Stimulated activated CD8-positive, alpha-beta memory T cell treated with anti-CD3 and anti-CD28 coated beads, Interleukin-4, amount 100 ng/mL, for 4 hours (primary cell): ENCODE results near the gene TTBK2.

Source experiments
- DNase-seq, 2 donors: peaks; one replicate each; pipeline ENCODE4 v3.0.0-alpha.2; 2020; ENCODE audit warnings: low read depth in 2 of 2, low spot score in 1 of 2

The TTBK2 gene

DNA sequence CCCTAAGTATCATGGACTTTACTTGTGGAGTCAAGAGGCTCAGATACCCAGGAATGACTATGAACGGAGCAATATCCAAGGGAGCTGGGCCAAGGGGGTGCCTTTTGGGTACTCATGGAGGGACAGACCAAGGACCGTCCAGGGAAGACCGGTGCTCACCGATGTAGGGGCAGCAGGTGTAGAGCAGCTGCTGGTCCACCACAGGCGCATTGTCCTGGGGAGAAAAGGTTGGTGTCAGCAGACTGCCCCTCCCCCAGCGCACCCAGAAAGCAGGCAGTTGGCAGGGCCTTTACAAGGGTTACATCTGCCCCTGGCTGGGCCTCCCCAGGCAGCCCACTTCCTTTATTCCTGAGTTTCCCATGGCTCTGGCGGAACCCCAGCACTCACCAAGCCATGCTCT is 191.2 kb downstream of the TTBK2 start:
- no peak for DNase-seq

DNA sequence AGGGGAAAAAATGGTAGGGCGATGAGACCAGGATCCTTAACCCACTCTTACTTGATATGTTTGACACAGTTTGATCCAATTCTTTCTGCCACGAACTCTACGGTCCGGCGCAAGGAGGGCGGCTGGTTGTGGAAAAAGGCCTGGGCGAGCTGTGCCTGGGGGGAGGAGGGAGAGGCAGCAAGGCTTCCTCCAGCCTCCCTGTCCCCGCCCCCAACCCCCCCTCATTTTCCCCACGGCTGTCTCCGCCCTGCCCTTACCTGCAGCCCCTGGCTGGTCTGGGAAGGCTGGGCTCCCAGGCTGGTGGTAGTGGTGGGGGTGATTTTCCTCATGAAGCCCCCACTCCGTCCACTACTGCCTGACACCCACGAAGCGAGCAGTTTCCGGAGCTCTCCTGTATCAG is 191.6 kb downstream of the TTBK2 start:
- DNase-seq = no peak

DNA sequence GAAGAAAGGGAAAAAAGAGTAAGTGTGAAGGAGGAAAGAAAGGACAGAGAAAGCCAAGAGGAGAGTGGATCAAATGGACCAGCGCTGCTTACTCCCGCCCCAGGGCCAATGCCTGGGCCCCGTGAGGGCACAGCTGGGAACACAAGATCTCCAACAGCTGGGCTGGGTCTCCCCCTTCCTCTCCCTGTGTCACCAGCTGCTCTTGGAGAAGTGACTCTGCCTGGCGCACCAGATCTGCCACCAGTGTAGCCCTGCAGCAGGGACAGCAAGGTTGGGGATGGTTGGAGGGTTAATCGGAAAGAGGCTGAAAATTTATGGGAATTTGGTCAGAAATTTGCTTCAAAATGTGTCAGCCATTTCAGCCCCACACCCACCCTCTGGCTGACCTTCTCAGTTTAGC is 192.0 kb downstream of the TTBK2 start:
- DNase-seq = no peak

DNA sequence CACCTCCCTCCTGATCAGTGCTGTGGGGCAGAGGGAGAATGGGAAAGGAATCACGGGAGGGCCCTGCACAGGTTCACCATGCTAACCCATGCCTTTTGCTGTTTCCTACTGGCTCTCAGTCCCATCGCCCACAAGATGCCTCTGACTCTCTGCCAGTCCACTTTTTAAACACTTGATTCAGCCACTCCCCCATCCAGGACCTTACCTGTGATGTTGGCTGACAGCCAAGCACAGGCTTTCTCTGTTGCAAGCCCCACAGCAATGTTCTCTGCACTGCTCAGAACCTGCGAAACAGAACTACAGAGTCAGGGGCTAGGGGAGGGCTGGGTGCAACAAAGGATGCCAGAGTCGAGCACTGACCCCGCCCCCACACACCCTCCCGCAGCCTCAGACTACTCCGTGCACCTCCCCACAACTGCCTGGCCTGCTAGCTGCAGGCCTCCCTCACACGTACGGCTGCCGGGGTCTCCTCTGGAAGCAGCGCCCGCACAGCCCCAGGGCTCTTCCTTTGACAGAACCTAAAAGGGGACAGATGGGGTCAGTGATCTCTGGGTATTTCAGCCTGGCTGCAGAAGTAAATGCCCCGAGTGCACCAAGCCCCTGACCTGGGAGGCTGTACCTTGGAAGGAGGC is 192.7 kb downstream of the TTBK2 start:
- DNase-seq = no peak

DNA sequence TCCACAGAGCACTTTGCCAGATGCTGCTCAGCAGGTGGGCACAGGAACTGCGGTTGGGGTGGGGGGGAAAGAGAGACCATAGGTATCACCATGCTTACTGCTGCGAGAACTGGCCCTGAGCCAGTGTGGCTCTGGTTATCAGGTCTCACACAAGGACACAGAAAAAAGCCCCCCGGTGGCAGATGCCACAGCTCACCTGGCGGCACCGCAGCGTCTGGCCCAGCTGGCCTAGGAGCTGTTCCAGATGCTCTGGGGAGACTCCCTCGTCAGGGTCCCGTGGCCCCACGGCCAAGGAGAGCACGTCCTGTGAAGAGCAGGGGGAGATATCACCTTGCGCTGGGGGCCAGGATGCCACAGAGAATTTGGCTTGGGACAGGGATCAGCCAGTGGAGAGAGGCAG is 194.5 kb downstream of the TTBK2 start:
- DNase-seq = no peak

DNA sequence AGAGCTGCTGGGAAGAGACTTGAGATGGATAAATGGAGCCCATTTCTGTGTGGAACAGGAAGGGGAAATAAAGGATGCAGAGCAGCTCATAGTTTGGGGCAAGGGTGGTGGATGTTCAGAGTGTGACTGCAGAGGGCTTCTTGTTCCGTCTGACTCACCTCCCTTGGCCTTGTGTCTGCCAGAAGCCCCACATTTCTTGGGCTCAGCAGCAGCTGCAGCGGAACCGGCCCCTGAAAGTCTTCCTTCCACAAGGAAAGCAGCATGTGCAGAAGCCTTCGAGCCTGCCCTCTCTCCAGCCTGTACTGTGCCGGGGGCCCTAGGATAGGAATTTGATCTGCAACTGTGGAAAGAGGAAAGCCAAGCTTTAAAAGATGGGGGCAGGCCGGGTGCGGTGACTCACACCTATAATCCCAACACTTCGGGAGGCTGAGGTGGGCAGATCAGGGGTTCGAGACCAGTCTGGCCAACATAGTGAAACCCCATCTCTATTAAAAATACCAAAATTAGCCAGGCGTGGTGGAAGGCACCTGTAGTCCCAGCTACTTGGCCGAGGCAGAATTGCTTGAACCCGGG is 195.2 kb downstream of the TTBK2 start:
- no peak for DNase-seq

DNA sequence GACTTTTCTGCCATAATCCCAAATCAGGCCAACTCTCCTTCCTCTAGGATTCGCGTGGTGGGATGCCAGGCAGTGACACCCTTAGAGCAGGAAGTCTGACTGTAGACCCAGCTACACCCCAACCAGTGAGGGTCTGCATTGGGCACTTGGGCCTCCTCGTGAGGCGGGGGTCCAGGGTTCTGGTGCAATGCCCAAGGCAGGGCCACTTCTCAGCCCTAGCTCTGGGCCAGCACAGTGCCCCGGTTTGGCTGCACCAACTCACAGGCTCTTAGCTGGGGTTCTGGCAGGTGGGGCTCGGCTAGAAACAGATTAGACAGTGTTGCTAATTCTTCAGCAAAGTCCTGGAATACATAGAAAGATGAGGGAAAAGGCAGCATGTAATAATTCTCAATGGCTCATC is 196.3 kb downstream of the TTBK2 start:
- no peak for DNase-seq

DNA sequence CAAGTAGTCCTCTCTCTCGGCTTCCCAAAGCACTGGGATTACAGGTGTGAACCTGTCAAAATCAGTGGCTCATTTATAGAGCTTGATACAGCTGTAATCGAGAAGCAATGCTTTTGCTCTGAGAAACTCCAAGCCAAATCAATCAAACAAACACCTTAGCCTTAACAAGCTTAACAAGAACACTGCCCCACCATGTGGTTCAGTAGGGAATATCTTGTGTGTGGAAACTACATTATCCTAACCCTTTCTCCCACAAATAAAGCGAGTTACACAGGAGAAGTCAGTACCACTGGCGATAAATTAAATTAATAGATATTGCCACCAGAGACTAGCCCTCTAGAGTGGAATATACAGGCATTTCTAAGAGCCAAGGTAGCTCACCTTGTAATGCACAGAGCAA is 197.5 kb downstream of the TTBK2 start:
- no peak for DNase-seq

DNA sequence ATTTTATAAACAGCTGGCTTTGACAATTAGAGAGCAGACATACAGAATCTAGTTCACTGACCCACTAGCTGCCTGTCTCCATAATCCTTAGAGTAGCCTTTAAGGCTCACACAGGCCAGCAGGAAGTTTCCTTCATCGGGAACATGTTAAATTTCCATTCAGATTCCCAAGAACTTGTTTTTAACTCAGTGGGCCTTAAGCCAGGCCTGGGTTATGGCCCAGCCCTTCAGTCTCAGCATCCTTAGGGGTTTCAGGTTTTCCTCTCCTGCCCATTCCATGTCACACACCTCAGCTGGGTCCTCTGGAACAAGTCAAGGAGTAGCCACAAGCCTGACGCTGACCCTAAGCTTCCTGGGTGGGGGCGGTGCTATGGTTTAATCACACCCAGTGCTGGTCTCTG is 198.7 kb downstream of the TTBK2 start:
- DNase-seq = no peak

DNA sequence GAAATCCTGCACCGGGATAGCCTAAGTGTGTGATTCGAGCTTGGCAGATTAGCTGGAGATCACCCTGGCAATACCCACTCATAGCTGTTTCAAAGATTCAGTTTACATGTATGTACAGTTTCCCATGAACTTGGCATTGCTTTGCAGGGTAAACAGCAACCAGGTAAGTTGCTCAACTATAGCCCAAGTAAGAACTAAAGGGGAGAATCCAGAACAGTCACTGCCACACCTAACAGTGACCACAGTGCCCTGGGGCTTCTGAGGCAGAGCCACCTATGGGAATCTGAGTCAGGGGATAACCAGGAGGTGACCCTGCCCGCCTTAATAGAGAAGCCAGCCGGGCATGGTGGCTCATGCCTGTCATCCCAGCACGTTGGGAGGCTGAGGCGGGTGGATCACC is 199.6 kb downstream of the TTBK2 start:
- DNase-seq = no peak

DNA sequence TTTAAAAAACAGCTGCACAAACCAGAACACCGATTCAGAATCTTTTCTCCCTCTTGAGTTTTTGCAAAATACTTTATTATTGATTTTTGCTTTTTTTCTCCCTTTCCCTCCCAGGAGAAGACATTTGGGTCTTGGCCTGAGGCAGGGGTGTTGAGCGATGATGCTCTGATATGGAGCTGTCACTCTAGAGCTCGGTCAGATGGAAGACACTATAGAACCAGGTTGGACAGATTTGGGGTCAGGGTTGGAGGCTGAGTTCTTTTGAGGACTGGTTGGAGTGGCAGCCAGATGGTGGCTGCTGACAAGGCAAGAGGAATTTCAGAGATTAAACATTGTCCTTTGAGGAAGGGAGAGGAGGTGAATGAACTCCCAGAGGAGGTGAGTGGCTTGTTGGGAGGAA is 200.5 kb downstream of the TTBK2 start:
- no peak for DNase-seq

DNA sequence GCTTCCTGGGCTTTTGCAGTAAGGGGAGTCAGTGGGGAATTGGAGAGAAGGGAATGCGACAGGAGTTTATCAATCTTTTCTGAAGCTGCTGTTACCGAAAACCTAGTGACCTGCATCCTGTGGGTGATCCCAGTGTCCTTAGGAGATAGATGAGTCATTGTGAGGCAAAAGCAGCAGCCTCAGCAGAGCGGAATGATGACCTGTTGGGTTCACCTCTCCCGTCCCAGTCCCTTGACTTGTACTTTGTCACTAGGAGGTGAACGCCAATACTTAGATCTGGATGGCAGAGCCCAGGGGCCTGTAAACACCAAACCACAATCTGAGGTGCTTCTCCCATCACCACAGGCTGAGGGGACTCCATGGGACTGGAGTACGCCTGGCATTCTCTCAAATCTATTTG is 201.5 kb downstream of the TTBK2 start:
- DNase-seq = no peak

DNA sequence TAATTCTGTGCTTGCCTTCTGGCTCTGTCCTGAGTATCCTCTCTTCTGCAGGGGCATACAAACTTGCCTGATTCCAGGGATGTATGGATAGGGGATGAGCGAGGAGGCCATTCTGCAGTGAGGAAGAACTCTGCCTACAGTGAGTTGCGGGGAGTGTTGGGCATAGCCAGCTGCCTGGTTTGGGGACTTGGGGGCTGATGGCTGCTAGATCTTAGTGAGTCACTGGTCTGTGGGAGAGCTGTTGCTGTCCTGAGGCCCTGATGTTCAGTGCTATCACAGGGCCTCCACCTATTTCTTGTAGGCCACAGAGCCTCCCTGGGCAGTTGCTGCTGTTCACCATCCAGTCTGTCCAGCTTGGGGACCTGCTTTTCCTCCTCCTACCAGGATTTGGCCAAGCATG is 204.0 kb downstream of the TTBK2 start:
- no peak for DNase-seq

DNA sequence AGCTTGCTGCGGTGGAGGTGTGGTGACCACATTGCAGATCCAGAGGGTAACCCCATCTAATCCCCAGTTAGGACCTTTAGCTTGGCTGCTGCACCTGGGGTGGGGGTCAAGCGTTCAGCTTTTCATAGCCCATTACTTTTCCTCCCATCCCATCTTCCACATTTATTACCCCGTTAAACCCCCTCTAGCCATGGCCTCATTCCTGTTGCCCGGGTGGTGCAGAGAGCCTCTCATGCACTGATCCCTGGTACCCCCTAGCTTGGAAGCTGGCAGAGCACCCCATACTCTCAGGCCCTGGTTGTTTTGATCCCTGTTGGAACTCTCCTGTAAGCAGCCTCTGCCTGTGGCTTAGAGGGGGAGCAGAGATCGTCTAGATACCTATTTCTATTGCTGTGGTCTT is 204.5 kb downstream of the TTBK2 start:
- no peak for DNase-seq

DNA sequence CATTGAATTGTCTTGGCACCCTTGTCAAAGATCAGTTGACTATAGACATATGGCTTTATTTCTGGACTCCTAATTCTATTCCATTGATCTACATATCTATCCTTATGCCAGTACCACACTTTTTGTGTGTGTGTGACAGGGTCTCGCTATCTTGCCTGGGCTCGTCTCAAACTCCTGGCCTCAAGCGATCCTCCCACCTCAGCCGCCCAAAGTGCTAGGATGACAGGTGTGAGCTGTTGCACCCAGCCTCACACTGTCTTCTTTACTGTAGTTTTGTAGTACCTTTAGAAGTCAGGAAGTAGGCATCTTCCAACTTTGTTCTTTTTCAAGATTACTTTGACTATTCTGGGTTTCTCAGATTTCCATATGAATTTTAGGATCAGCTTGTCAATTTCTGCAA is 208.0 kb downstream of the TTBK2 start:
- no peak for DNase-seq

DNA sequence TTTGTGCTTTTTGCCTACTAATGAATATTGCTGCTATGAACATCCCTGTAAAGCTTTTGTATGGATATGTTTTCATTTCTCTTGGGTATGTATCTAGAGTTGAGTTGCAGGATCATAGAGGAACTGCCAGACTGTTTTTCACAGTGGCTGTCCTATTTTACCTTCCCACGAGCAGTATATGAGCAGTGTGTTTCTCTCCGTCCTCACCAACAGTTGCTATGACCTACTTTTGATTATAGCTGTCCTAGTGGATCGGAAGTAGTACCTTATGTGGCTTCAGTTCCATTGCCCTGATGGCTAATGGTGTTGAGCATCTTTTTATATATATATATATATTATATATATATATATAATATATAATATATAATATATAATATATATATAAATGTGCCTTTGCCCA is 208.8 kb downstream of the TTBK2 start:
- DNase-seq = no peak

DNA sequence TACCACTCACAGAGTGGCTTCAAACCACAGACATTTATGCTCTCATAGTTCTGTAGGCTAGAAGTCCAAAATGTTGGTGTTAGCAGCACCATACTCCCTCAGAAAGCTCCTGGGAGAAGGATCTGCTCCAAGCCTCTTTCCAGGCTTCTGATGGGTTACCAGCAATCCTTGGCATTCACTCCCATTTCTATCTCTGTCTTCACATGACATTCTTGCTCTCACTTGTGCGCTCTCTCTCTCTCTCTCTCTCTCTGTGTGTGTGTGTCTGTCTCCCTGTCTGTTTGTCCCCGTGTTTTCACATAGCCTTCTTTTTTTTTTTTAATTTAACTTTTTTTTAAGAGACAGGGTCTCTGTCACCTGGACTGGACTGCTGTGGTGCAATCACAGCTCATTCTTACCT is 209.9 kb downstream of the TTBK2 start:
- no peak for DNase-seq

DNA sequence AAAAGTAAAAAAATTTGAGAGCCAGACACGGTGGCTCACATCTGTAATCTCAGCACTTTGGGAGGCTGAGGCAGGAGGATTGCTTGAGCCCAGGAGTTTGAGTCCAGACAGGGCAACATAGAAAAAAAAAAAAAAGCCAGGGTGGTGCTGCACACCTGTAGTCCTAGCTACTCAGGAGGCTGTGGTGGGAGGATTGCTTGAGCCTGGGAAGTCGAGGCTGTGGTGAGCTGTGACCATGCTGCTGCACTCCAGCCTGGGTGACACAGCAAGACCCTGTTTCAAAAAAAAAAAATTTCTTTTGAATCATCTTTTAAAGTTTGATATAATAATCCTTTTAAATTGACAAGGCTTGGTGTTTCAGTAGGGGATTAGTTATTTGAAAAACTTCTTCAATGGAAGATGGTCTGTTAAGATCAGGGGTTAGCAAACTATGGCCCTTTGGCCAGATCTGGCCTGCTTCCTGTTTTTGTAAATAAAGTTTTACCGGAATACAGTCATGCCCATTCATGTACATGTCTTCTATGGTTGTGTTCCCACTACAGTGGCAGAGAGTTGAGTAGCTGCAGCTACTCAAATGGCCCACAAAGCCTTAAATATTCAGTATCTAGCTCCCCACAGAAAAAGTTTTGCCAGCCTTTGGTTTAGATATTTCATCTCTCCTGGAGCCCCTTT is 212.6 kb downstream of the TTBK2 start:
- no peak for DNase-seq

DNA sequence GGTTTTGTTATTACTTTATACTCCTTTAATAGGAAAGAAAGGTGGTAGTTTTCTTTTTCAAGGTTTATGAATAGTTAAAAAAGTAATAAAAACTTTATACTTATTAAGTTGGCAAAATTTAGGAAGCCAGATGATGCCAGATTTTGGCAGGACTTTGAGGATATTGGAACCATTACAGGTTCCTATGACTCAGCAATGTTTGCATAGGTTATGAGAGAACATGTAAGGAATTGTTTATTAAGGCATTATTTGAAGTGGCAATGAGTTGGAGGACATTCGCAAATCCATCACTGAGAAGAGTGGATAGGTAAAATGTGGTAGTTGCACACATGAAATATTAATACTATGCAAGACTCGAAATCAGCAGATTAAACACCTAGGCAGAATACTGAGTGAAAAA is 213.5 kb downstream of the TTBK2 start:
- DNase-seq = no peak

DNA sequence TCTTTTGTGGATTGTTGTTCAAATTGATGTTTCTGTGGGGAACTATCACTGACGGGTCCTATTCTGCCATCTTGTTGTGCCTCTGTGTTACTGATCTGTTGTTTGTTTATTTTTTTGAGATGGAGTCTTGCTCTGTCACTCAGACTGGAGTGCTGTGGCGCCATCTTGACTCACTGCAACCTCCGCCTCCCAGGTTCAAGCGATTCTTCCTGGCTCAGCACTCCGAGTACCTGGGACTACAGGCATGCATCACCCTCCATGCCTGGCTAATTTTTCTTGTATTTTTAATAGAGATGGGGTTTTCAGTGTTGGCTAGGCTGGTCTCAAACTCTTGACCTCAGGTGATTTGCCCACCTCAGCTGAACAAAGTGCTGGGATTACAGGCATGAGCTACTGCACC is 215.2 kb downstream of the TTBK2 start:
- DNase-seq = no peak

DNA sequence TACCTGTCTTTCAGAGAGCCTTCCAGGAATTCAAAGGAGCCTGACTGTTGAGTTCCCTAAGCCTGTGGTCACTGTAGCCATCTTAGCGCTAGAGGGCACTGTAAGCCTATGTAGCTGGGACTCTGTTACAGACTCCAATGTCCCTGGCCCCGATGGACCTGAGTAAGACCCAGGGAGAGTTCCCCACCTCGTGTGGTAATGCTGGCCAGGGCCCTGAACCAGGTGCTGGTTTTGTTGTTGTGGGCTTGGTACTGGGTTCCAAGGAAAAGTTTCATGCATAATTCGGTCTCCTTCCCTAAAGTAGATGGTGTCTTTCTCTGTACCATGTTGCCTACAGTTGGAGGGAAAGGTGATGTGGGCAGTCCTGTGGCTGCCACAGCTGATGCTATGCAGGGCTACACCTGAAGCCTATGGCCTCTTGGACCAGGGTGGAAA is 216.1 kb downstream of the TTBK2 start:
- peak in 1 of 2 donors; percentile 19 for DNase-seq

DNA sequence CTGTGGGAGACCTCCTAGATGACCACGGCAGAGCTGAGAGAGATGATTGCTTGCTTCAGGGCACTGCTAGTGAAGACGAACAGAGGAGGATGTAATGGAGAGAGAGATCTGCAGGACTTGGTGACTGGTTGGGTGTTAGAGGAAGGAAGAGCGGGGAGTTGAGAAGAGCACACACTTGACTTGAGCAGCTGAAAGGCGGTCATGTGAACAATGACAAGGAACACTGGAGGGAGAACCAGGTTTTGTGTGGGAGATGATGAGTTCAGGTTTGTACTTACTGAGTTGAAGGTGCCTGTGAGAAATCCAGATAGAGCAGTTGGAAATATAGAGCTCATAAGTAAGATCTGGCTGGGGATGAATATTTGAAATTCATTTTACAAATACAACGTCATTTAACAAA is 224.0 kb downstream of the TTBK2 start:
- DNase-seq = no peak

DNA sequence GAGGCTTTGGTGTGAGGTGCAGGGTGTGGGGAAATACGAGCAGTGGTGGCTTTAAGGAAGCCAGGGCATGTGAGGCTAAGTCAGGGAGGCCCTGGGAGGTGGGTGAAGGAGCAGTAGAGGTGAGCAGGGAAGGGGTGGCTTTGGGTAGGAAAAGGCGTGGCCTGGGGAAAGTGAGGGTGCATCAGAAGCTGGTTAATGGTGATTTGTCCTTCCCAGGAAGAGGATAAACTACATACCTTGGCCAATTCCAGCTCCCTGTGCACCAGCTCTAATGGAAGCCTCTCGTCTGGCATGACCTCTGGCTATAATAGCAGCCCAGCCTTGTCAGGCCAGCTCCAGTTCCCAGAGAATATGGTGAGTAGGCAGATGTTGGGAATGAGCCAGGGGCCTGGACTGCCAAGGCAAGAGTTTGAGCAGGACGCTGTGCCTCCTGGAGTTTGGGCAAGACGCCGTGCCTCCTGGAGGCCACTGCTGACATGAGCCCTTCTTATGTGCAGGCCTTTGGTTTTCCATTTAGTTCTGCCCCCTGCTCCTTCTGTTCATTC is 225.0 kb downstream of the TTBK2 start:
- DNase-seq = no peak
